Inflammatory macrophage treated with lipopolysaccharide for 1 hour (primary cell): ENCODE results near the gene ARL11.
A peak's percentile ranks its signal among the peaks of the same experiment; 100 is the strongest.
"Not testable (repeated sequence)": the region's sequence is repeated elsewhere in the genome, so short reads cannot be mapped to it uniquely, and the experiment has no call there.

ENCODE experiments used
- DNase-seq, 2 donors: peaks; one replicate each; pipeline ENCODE4 v3.0.0-alpha.2; 2020 to 2022

Gene ARL11

DNA sequence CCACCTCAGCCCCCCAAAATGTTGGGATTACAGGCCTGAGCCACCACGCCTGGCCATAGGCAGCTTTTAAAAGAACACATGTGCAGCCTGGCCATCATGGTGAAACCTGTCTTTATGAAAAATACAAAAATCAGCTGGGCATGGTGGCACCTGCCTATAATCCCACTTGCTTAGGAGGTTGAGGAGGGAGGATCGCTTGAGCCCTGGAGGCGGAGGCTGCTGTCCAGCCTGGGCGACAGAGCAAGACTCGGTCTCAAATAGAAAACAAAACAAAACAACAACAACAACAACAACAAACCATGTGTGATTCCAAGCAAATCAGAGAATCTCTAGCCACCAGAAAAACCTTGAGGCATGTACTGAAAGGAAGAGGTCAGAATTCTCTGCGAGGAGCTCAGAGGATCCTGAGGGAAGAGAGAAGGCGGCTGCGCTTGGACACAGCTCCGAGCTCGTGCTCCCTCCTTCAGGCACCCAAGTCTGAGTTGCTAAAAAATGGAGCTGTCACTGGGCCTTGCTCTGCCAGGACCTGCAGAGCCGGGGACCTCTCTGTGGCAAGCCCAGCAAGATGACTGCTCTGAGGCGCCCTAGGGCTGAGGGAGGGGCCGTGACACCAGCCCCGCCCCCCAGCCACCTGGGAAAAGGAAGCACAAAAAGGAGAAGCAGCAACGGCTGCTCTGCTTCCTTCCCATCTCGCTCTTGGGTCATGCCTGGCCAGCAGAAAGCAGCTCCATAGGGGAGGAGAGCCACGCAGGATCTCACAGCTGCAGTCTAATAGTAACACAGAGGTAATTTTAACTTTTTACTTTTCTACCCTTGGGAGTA lies at the start of gene ARL11:
TSS of gene ARL11 (plus strand) at position 677 of the 822 bp plus-strand sequence. CDS start 1,941 bp downstream, outside the sequence.
- peak; percentile 79 for DNase-seq

DNA sequence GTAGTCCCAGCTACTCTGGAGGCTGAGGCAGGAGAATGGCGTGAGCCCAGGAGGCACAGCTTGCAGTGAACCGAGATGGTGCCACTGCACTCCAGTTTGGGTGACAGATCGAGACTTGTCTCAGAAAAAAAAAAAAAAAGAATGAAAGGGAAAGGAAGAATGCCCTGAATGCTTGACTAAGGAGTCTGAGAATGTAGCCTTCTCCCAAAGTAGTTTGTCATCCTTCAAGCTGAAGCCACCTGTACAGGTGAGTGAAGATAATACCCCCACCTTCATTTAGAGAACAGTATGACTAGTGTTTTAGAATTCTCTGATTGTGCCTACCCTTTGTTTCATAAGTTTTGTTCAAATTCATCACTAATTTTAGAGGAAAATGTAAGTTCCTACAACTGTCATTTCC lies 48.8 kb upstream of the ARL11 start:
- no peak for DNase-seq

DNA sequence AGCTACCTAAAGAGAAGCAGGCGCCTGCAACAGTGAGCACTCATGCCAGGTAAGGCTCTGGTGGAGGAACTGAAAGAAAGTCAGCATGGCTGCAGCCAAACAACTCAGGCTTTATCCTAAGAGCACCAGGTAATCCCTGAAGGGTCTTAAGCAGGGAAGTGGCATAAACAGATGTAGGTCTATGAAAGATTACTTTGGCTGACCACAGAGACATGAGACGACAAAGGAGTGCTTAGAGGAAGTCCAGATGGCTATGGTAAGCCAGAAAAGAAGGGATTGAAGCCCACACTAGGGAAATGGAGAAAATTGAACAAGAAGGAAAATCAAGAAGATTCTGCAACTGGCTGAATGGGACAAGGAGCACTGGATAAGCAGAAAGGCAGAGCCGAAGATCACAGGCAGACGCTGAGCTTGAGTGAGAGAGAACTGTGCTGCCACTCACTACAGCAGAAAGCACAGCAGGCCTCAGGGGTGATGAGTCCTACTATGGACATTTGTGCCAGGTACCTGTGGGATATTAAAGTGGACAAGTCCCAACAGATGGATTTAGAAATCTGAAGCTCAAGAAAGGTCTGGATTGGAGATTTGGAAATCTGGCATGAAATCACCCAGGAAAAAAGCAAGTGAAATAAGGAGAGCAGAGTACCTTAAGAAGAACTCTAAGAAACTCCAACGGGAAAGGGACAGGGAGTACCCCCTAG lies 47.2 kb upstream of the ARL11 start:
- DNase-seq: no peak

DNA sequence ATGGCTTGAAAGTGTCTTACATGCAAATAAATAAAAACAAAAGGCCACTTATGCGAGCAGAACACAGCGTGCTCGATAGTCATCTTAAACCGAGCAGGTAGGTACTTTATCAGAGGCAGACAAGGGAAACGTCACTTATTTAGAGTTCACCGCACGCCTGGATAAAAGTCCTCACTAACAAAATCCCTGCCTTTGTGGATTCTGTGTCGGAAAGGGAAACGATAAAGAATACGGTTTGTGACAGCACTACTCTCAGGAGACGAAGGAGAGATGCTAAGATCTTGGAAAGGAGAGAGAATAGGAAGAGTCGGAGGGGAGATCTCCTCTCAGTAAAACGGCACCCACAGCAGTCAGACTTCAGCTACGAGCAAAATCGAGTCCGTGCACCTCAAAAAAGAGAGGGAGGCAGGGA lies 43.5 kb upstream of the ARL11 start:
- peak in 1 of 2 donors; percentile 7 for DNase-seq

DNA sequence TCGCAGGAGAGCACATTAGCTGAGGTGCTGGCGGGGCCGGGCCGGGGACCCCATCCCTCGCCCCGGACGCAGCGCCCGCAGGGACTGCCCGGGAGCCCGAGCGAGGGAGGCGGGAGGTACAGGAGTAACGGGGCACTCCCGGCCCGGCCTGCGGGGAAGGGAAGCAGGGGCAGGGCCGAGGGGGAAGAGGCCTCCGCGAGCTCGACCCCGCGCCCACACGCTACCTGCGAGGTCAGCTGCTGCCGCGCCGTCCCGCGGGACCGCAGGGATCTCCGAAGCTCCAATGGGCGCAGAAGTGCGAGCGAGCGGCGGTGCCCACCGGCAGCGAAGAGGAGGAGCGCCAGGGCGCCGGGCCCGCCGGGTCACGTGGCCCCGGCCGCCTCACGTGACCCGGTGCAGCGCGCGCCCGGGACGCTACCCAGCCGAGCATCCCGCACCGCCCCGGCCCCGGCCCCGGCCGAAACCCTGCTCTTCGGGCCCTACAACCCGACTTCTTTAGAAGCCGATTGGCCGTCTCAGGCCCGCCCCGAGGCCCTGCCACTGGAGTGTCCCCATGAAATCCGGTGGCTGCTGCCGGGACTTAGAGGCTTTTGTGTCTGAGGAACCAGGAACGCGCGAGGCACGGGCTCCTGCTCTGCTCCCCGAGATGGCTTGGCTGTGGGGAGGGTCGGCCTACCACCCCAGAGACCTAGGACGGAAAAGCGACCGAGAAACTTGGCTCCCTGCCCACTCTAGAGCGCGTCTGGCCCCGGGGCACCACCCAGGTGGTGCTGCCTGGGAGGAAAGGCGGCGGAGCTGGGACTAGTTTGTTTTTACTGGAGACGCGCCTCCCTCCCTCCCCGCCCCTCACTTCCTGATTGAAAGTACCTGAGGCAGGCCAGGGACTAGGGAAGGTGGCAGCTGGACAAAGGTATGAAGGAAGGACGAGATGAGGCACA lies 42.8 kb upstream of the ARL11 start, which contains the start of gene RCBTB1:
TSS of gene RCBTB1 (minus strand) at position 339 of the 938 bp plus-strand sequence. CDS start 18,279 bp downstream, outside the sequence.
- peak; percentile 40 to 54 for DNase-seq

DNA sequence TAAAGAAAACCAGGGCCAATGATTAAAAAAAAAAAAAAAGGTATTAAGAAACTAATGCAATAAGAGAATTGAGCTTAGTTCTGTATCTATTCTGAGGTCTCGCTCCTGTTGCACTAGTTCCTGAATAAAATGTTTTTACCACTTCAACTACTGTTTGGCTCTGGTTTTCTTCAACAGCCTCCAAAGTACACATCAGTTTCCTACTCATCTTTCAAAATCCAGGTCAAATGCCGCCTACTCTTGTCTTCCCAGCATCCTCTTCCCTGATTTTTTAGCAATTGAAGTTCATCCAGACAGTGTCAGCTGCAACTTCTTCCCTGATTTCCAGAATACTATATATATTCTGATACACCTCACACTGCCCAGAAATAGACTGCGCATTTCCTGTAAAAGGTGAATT lies 41.6 kb upstream of the ARL11 start:
- no peak for DNase-seq

DNA sequence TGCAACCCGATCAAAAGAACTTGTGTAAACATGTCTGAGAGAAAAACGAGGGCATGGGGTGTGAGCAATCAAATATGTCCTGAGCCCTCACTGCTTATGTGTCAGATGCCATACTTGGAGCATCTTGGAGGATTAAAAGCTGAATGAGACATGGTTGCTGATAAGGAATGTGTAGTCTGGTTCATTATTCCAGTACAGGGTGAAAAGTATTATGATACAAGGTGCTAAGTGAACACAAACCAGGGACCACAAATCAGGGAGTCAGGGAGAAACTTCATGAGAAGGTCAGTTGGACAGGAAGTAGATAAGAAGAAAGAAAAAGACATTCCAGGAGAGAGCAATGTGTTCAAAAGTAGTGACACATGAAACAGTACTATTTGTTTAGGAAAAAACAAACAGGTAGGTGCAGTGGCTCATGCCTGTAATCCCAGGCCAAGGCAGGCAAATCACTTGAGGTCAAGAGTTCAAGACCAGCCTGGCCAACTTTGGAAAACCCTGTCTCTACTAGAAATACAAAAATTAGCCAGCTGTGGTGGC lies 40.9 kb upstream of the ARL11 start:
- no peak for DNase-seq

DNA sequence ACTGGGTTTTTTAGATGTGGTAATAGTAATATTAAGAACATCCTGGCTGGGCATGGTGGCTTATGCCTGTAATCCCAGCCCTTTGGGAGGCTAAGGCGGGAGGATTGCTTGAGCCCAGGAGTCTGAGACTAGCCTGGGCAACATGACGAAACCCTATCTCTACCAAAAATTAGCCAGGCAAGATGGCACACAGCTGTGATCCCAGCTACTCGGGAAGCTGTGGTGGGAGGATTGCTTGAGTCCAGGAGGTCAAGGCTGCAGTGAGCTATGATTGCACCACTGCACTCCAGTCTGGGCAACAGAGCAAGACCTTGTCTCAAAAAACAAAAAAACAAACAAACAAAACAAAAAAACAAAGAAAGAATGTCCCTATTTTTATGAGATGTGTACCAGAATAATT lies 37.6 kb upstream of the ARL11 start:
- not testable (repeated sequence) for DNase-seq

DNA sequence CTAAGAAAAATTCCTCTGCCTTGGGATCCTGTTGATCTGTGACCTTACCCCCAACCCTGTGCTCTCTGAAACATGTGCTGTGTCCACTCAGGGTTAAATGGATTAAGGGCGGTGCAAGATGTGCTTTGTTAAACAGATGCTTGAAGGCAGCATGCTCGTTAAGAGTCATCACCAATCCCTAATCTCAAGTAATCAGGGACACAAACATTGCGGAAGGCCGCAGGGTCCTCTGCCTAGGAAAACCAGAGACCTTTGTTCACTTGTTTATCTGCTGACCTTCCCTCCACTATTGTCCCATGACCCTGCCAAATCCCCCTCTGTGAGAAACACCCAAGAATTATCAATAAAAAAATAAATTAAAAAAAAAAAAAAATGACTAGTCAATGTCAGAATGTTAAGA lies 34.4 kb upstream of the ARL11 start:
- not testable (repeated sequence) for DNase-seq

DNA sequence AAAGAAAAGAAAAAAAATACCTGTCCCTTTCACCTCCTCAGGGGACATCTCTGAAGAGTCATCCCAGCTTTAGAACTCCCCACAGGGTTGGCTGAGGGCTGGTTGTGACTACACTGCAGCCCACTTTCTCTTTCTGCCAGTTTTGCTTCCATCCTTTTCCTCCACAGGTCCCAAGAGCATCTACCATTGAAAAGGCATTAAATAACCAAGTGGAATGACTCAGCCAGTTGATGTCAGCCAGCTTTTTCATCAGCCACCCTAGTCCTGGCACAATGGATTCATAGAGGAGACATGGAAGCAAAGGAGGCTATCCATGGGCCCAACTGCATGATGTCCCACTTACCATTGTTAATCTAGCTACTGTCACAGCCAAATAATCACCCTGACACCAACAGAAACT lies 33.7 kb upstream of the ARL11 start:
- DNase-seq: no peak

DNA sequence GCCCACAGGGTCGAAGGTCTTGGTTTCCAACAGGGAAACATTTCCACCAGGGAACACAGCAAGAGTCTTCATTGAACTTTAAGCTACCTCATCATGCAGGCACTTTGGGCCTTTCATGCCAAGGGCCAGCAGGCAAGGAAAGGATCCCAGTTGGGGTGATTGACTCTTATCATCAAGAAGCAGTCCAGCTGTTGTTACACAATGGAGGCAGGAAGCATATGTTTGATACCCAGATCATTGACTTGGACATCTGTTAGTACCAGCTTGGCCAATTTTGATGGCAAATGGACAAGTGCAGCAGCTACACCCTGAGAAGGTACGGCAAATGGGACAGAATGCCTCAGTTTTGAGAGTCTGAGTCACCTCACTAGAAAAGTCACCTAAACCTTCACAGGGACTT lies 32.1 kb upstream of the ARL11 start:
- DNase-seq: no peak

DNA sequence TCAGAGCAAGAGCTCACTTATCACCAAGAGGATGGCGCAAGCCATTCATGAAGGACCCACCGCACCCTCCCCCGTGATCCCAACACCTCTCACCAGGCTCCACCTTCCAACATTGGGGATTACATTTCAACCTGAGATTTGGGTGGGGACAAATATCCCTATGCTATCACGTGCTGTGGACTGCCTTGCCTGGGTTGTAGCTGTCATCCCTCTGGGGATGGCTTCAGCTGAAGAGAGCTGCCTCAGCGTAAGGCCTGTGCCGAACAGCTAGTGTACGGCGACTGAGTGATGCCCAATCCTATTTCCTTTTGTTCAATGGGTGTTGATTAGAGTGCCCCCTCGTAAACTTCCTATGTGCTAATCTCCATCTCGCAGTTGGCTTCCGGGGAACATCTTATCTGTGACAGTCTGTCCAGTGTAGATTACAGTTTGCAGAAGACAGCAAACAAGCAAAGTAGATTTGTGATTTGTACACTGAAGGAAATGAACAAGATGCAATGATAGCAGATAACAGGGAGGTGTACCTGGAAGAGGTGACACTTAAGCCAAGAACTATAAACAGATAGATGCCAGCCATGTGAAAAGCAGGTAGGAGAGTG lies 31.2 kb upstream of the ARL11 start:
- DNase-seq: no peak

DNA sequence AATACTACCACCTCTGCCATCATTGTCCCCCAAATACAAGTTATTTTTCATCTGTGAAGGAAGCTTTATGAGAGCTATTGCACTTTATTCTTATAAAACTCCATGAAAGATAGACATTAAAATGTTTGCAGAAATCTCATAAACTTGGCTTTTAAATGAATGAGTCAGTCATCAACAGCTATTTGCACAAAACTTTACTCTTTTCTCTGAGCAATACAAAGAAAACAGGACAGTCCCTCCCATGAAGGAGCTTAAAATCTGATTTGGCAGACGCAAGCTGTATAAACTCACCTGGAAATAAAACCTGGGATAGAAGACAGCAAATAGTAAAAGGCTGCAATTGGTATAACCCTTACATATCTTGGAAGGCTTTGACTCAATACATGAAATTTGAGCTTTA lies 26.3 kb upstream of the ARL11 start:
- no peak for DNase-seq

DNA sequence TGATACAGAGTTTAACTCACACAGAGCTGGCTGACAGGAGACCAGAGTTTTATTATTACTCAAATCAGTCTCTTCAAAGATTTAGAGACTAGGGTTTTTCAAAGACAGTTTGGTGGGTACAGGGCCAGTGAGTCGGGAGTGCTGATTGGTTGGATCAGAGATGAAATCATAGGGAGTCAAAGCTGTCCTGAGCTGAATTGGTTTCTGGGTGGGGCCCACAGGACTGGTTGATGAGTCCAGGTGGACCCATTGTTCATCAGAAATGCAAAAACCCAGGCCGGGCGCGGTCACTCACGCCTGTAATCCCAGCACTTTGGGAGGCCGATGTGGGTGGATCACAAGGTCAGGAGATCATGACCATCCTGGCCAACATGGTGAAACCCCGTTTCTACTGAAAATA lies 25.7 kb upstream of the ARL11 start:
- DNase-seq: not testable (repeated sequence)

DNA sequence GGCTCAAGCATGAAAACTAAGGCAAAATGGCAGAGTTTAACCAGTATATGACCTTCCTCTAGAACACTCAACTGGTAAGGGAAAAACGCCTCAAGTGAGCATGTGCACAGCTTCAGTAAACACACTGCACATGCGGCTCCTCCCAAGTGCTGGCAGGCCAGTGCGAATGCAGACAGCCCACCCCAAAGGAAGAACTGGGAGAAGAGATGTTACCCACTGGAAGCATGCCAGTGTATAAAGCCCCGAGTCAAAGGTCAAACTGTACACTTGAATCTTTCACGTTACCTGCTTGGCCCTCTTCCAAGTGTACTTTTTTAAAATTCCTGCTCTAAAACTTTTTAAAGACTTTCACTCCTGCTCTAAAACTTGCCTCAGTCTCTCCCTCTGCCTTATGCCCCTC lies 23.7 kb upstream of the ARL11 start:
- DNase-seq: no peak

DNA sequence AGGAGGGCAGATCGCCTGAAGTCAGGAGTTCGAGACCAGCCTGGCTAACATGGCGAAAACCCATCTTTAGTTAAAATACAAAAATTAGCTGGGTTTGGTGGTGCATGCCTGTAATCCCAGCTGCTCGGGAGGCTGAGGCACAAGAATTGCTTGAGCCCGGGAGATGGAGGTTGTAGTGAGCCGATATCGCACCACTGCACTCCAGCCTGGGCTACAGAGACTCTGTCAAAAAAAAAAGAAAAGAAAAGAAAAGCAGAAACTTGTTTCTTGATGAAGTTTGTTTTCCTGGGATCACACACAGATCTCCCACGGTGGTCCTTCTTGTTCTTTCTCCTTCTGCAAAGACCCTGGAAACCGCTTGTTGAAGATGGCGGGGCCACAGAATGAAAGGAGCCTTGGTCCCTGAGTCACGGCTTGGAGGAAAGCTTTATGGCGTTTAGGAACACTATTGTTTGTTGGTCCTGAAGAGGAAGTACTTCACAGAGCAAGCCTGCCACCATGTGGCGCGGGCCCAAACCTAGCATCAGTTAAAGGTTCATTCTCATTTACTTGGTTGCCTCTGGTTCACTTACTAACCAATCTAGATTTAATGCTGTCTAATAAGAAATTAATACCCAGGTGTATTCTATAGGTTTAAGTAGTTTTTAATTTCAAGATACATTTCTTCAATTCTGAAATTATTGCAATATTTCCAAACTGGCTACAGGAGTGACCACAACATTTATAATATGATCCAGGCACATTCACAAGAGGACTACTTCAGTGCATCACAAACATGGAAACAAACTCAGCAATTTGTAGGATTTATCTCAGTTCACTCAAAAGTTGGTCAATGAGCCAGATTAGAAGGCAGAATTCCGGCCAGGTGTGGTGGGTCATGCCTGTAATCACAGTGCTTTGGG lies 21.3 kb upstream of the ARL11 start:
- peak; percentile 81 to 89 for DNase-seq

DNA sequence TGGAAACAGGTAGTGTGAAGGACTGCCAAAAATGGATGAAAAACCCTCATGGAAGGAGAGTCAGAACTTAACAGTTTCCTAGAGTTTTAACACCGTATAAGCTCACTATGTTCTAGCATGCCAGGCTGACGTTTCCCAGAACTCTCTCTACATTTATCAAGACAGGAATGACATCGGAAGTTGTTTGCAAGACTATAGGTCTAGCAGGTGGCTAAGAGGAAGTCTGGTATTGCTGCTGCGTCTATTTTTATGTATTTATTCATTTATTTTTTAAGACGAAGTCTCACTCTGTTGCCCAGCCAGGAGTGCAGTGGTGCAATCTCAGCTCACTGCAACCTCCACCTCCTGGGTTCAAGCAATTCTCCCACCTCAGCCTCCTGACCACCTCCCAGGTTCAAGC lies 20.5 kb upstream of the ARL11 start:
- DNase-seq: no peak

DNA sequence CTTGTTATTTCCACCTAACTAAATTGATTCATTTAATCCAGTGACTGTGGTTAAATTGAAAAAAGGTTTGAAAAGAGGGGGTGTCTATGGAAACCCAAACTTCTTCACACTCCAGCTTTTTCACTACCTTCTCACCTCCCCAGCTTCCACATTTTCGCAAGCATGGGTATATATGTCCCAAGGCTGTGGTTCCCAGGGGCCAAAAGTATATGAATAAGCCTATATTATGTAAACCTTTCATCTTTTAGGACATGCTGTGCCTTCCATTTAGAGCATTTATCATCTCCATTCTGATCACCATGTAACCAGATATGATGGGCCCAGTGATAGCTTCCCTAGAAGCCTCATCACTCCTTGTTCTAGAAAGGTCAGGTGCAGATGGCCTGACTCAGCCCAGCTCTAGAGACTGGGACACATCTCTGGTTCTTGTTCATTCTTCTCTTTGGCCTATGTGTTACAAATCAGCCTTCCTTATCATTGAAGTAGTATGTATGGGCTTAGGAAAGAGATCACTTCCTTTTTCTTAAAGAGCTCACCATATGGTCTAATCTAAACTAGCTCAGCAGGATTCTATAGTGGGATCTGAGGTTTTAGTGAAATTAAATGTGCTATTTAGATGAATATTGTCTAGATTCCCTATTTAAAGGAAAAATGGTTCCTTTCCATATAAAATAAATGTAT lies 19.5 kb upstream of the ARL11 start:
- peak; percentile 49 to 64 for DNase-seq

DNA sequence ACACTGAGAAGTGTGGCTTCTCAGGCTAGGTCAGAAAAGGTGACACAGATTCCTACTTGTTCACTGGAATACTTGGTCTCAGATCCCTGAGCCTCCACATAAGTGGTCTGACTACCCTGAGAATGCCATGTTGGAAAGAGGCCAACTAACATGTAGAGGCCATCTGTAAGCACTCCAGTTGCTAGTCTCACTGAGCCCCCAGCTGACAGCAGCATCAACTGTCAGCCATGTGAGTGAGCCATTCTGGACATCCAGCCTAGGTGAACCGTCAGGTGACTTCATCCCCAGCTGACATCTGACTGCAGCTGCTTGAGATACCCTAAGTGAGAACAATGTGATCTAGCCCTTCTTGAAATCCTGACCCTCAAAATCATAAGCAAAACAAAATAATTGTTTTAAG lies 18.1 kb upstream of the ARL11 start:
- no peak for DNase-seq

DNA sequence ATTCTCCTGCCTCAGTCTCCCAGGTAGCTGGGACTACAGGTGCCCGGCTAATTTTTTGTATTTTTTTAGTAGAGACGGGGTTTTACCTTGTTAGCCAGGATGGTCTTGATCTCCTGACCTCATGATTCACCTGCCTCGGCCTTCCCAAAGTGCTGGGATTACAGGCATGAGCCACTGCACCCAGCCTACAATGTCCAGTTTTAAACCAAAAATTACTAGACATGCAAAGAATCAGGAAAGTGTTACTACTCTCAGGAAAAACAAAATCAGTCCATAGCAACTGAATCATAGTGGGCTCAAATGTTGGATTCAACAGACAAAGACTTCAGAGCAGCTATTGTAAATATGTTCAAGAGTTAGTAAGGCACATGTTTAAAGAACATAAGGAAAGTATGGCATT lies 16.3 kb upstream of the ARL11 start:
- not testable (repeated sequence) for DNase-seq
